DOHH2 (cell line): ENCODE measurements around the gene GMDS.

ENCODE experiments used
- H3F3A ChIP-seq: fragments of 200-600 bp; sonication (generic), shearing (Covaris generic); 2 replicates; pipeline ENCODE4 v1.6.0; 2016; ENCODE audit warnings: antibody characterized with exemption, mild to moderate bottlenecking; ENCODE audit not compliant: control insufficient read depth, insufficient read depth
- H3K27ac ChIP-seq: fragments of 200-600 bp; sonication (generic); 2 replicates; pipeline ENCODE4 v1.5.1; 2014; ENCODE audit warnings: low read depth, mild to moderate bottlenecking, low read length, moderate library complexity
- H3K27me3 ChIP-seq: fragments of 200-600 bp; sonication (generic); 2 replicates; pipeline ENCODE4 v1.6.1; 2014; ENCODE audit warnings: mild to moderate bottlenecking, low read length, mixed read lengths; ENCODE audit not compliant: control insufficient read depth
- H3K36me3 ChIP-seq: fragments of 200-600 bp; sonication (generic); 2 replicates; pipeline ENCODE4 v1.6.1; 2014; ENCODE audit warnings: mild to moderate bottlenecking, low read length, moderate library complexity, mixed read lengths; ENCODE audit not compliant: control insufficient read depth
- H3K4me1 ChIP-seq: fragments of 200-600 bp; sonication (generic); 2 replicates; pipeline ENCODE4 v1.6.1; 2014; ENCODE audit warnings: mild to moderate bottlenecking, low read length, mixed read lengths; ENCODE audit not compliant: control insufficient read depth
- H3K4me2 ChIP-seq: fragments of 200-600 bp; sonication (generic); 2 replicates; pipeline ENCODE4 v1.6.0; 2014; ENCODE audit warnings: mild to moderate bottlenecking, low read length, moderate library complexity
- H3K4me3 ChIP-seq: fragments of 200-600 bp; sonication (generic); 2 replicates; pipeline ENCODE4 v1.5.1; 2014; ENCODE audit warnings: mild to moderate bottlenecking, low read length, mixed read lengths
- H3K79me2 ChIP-seq: fragments of 200-600 bp; sonication (generic); 2 replicates; pipeline ENCODE4 v1.6.1; 2014; ENCODE audit warnings: mild to moderate bottlenecking, low read length, mixed read lengths; ENCODE audit not compliant: control insufficient read depth
- H3K9me2 ChIP-seq: fragments of 200-600 bp; sonication (generic); replicated peaks from 2 replicates; pipeline ENCODE4 v1.6.1; 2014; ENCODE audit warnings: mild to moderate bottlenecking, low read length, mixed read lengths; ENCODE audit not compliant: control insufficient read depth
- H3K9me3 ChIP-seq: fragments of 200-600 bp; sonication (generic); 2 replicates; pipeline ENCODE4 v1.6.1; 2014; ENCODE audit warnings: antibody characterized with exemption, low read length, mixed read lengths; ENCODE audit not compliant: control insufficient read depth, insufficient read depth
- H4K20me1 ChIP-seq: fragments of 200-600 bp; sonication (generic); 2 replicates; pipeline ENCODE4 v1.6.0; 2014; ENCODE audit warnings: low read depth, mild to moderate bottlenecking, antibody characterized with exemption, low read length, moderate library complexity; ENCODE audit not compliant: control insufficient read depth, insufficient read depth
- EZH2phosphoT487 ChIP-seq: fragments of 200-600 bp; sonication (generic); IDR thresholded peaks from 2 replicates; pipeline ENCODE4 v1.6.1; 2017; ENCODE audit warnings: borderline replicate concordance, mild to moderate bottlenecking, antibody characterized with exemption, low read length, moderate library complexity, mixed read lengths
- TF ChIP-seq, protein P1 (sequence below): fragments of 200-600 bp; sonication (generic); IDR thresholded peaks from one replicate; pipeline ENCODE4 v1.5.1; 2014; ENCODE audit warnings: antibody characterized with exemption, mild to moderate bottlenecking, low read depth, low read length; ENCODE audit not compliant: poor library complexity, severe bottlenecking

Gene GMDS

DNA sequence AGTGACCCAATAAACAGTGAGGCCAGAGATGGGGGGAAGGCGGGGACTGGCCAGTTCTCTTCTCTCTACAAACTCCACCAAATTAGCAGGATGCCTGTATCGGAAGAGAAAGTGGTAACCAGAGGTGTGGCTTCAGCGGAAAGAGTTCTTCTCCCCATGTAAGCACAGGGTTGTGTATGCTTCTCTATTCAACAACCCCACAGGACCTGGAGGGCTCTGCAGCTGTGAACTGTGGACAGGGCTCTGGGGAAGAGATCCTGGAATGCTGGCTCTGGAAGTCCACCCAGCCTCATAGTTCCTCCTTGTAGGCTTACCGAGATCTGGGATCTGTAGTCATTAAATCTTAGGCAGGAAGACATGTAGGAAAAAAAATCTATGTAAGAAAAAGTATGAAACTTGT lies 449.5 kb downstream of the GMDS start:
- Histone ChIP-seq H4K20me1 (no peaks in the 10 kb centered on the region), H3K9me2 (no peaks in the 10 kb centered on the region), H3K27me3 (no peaks in the 10 kb centered on the region), H3K27ac (no peak overlapping the region), H3K4me3 (no peak overlapping the region), H3K36me3 (no peaks in the 10 kb centered on the region), H3K4me2 (no peak overlapping the region), H3F3A (no peaks in the 10 kb centered on the region), H3K4me1 (peaks cover 14% of the 10 kb centered on the region), H3K9me3 (no peaks in the 10 kb centered on the region), H3K79me2 (no peaks in the 10 kb centered on the region)
- no peak for TF ChIP-seq EZH2phosphoT487
- TF ChIP-seq, protein P1, sequence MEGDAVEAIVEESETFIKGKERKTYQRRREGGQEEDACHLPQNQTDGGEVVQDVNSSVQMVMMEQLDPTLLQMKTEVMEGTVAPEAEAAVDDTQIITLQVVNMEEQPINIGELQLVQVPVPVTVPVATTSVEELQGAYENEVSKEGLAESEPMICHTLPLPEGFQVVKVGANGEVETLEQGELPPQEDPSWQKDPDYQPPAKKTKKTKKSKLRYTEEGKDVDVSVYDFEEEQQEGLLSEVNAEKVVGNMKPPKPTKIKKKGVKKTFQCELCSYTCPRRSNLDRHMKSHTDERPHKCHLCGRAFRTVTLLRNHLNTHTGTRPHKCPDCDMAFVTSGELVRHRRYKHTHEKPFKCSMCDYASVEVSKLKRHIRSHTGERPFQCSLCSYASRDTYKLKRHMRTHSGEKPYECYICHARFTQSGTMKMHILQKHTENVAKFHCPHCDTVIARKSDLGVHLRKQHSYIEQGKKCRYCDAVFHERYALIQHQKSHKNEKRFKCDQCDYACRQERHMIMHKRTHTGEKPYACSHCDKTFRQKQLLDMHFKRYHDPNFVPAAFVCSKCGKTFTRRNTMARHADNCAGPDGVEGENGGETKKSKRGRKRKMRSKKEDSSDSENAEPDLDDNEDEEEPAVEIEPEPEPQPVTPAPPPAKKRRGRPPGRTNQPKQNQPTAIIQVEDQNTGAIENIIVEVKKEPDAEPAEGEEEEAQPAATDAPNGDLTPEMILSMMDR: no peak

DNA sequence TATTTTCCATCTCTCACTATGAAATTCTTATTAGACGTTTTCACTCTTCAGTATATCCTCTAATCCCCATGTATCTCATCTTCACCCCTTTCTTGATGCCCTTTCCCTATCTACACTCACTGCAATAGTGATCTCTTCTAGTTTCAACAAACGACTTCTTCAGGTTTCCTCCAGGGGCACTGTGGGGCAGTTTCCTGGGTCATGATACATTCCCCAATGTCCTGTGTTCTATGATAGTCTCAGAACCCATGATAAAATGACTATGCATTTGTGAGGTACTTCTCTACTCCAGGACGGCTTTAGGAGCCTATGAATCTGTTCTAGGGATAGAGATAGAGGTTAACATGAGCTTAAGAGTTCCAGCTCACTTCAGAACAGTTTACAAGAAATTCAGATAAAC lies 452.4 kb downstream of the GMDS start:
- Histone ChIP-seq H3K4me2 (no peak overlapping the region), H3K27ac (no peak overlapping the region), H3K9me3 (no peaks in the 10 kb centered on the region), H3F3A (no peaks in the 10 kb centered on the region), H3K4me1 (peaks cover 14% of the 10 kb centered on the region), H3K27me3 (no peaks in the 10 kb centered on the region), H3K79me2 (no peaks in the 10 kb centered on the region), H3K36me3 (no peaks in the 10 kb centered on the region), H3K4me3 (no peak overlapping the region), H4K20me1 (no peaks in the 10 kb centered on the region), H3K9me2 (no peaks in the 10 kb centered on the region)
- TF ChIP-seq, protein P1: peak; percentile 70
- TF ChIP-seq EZH2phosphoT487: no peak

DNA sequence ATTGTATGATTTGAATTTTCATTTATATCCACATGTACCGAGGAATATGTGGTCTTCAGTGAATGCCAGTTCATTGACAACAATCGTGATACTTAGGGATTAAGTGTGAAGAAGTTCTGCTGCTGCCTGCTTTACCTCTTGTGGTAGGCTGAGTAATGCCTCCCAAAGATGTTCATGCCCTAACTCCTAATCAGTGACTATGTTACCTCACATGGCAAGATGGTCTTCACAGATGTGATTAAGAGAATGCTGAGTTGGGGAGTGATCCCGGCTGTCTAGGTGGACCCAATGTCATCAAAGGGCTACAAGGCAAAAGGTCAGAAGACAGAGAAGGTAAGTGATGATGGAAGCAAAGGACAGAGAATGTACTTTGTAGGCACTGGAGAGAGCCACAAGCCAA lies 454.7 kb downstream of the GMDS start:
- no peak overlapping the region for H3K27ac ChIP-seq
- H3K27me3 ChIP-seq: no peaks in the 10 kb centered on the region
- no peaks in the 10 kb centered on the region for H3K9me3 ChIP-seq
- no peaks in the 10 kb centered on the region for H3K9me2 ChIP-seq
- no peaks in the 10 kb centered on the region for H4K20me1 ChIP-seq
- TF ChIP-seq, protein P1: no peak
- no peak for TF ChIP-seq EZH2phosphoT487
- H3K36me3 ChIP-seq: no peaks in the 10 kb centered on the region
- no peak overlapping the region for H3K4me3 ChIP-seq
- no peaks in the 10 kb centered on the region for H3F3A ChIP-seq
- no peaks in the 10 kb centered on the region for H3K4me1 ChIP-seq
- no peaks in the 10 kb centered on the region for H3K79me2 ChIP-seq
- H3K4me2 ChIP-seq: no peak overlapping the region

DNA sequence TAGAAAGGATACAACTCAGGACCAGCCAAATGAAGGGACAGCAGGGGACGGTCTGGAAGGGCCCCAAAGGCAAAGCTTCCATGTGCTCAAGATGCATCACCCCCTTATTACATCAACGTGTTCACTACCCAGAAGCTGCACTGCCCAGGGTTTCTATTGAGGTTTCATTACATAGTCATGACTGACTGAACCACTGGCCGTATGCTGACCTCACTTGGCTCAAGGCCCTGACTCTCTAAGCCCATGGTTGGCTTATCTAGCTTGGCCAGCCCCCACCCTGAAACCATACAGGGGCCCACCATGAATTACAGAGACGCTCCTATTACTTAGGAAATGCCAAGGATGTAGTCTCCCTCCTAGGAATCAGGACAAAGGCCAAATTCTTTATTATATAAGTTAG lies 456.3 kb downstream of the GMDS start:
- Histone ChIP-seq H3K4me1 (no peaks in the 10 kb centered on the region), H3K9me2 (no peaks in the 10 kb centered on the region), H3K4me3 (no peak overlapping the region)

More for the DNA sequence above, 456.3 kb downstream of the GMDS start:
- Histone ChIP-seq H3K9me3 (no peaks in the 10 kb centered on the region), H3K36me3 (no peaks in the 10 kb centered on the region), H3K27ac (no peak overlapping the region), H4K20me1 (no peaks in the 10 kb centered on the region), H3K4me2 (no peak overlapping the region), H3K27me3 (no peaks in the 10 kb centered on the region), H3F3A (no peaks in the 10 kb centered on the region), H3K79me2 (no peaks in the 10 kb centered on the region)
- TF ChIP-seq, protein P1: no peak
- no peak for TF ChIP-seq EZH2phosphoT487
